Stimulated activated CD4-positive, alpha-beta T cell treated with anti-CD3 and anti-CD28 coated beads, TNF-alpha, amount 100 ng/mL, for 1 hour (primary cell): ENCODE results near the gene USP17L30.
"Not testable (repeated sequence)": the region's sequence is repeated elsewhere in the genome, so short reads cannot be mapped to it uniquely, and the experiment has no call there.

Experiments
- DNase-seq, 3 donors: peaks; one replicate each; pipeline ENCODE4 v3.0.0-alpha.2; 2020; ENCODE audit warnings: low read depth in 3 of 3, low spot score in 1 of 3

USP17L30 gene, protein sequence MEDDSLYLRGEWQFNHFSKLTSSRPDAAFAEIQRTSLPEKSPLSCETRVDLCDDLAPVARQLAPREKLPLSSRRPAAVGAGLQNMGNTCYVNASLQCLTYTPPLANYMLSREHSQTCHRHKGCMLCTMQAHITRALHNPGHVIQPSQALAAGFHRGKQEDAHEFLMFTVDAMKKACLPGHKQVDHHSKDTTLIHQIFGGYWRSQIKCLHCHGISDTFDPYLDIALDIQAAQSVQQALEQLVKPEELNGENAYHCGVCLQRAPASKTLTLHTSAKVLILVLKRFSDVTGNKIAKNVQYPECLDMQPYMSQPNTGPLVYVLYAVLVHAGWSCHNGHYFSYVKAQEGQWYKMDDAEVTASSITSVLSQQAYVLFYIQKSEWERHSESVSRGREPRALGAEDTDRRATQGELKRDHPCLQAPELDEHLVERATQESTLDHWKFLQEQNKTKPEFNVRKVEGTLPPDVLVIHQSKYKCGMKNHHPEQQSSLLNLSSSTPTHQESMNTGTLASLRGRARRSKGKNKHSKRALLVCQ

DNA sequence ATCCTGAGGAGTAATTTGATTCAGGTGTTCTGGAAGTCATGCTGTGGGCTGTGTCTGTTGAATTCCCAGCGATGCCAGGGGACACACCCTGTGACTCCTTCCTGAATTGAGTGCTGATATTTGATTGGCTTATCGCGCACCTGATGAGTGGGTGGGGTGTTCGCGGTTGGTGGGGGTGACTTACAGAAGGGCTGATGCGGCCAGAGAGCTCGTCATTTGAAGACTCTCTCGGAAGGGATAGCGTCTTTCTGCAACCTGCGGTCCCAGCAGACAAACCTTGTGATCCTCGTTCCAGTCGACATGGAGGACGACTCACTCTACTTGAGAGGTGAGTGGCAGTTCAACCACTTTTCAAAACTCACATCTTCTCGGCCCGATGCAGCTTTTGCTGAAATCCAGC lies at the start of gene USP17L30:
TSS of gene USP17L30 (plus strand) at position 301 of the 400 bp plus-strand sequence. CDS start at position 301, 0 bp downstream.
- DNase-seq, result not testable (repeated sequence)

DNA sequence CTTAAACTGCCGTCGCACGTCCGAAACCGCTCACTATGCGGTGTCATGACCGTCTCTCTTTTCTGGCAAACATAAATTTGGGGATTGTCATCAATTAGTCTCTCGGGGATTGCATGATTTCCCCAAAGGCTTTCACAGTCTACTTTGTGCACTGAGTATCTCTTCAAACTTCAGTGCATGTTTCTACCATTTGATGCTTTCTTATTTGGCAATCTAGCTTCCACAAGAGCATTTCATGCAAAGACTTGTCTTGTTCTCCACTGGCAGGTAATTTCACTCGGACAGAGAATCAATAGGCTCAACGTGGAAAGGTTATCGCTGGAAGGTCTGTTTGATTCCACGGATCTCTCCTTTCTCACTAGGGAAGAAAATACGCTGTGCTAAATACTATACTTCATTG lies 38.7 kb upstream of the USP17L30 start:
- DNase-seq, result not testable (repeated sequence)

GRCh38 chr4:9324865-9325264 lies 38.1 kb upstream of the USP17L30 start, which contains the start of gene USP17L24:
TSS of gene USP17L24 (plus strand) at chr4:9325165. CDS start at chr4:9325165, 0 bp downstream.
- not testable (repeated sequence) for DNase-seq

DNA sequence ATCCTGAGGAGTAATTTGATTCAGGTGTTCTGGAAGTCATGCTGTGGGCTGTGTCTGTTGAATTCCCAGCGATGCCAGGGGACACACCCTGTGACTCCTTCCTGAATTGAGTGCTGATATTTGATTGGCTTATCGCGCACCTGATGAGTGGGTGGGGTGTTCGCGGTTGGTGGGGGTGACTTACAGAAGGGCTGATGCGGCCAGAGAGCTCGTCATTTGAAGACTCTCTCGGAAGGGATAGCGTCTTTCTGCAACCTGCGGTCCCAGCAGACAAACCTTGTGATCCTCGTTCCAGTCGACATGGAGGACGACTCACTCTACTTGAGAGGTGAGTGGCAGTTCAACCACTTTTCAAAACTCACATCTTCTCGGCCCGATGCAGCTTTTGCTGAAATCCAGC lies 33.3 kb upstream of the USP17L30 start, which contains the start of gene USP17L25:
TSS of gene USP17L25 (plus strand) at position 301 of the 400 bp plus-strand sequence. CDS start at position 301, 0 bp downstream.
- DNase-seq, result not testable (repeated sequence)

- DNase-seq, result not testable (repeated sequence)
These were observed 28.6 kb upstream of the USP17L30 start, which contains the start of gene USP17L26 for GRCh38 chr4:9334358-9334757. TSS of gene USP17L26 (plus strand) at chr4:9334658. CDS start at chr4:9334658, 0 bp downstream.

- not testable (repeated sequence) for DNase-seq
These were observed 23.8 kb upstream of the USP17L30 start, which contains the start of gene USP17L5 for GRCh38 chr4:9339103-9339502. TSS of gene USP17L5 (plus strand) at chr4:9339403. CDS start at chr4:9339403, 0 bp downstream.

DNA sequence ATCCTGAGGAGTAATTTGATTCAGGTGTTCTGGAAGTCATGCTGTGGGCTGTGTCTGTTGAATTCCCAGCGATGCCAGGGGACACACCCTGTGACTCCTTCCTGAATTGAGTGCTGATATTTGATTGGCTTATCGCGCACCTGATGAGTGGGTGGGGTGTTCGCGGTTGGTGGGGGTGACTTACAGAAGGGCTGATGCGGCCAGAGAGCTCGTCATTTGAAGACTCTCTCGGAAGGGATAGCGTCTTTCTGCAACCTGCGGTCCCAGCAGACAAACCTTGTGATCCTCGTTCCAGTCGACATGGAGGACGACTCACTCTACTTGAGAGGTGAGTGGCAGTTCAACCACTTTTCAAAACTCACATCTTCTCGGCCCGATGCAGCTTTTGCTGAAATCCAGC lies 19.1 kb upstream of the USP17L30 start, which contains the start of gene USP17L27:
TSS of gene USP17L27 (plus strand) at position 301 of the 400 bp plus-strand sequence. CDS start at position 301, 0 bp downstream.
- not testable (repeated sequence) for DNase-seq

DNA sequence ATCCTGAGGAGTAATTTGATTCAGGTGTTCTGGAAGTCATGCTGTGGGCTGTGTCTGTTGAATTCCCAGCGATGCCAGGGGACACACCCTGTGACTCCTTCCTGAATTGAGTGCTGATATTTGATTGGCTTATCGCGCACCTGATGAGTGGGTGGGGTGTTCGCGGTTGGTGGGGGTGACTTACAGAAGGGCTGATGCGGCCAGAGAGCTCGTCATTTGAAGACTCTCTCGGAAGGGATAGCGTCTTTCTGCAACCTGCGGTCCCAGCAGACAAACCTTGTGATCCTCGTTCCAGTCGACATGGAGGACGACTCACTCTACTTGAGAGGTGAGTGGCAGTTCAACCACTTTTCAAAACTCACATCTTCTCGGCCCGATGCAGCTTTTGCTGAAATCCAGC lies 14.3 kb upstream of the USP17L30 start, which contains the start of gene USP17L28:
TSS of gene USP17L28 (plus strand) at position 301 of the 400 bp plus-strand sequence. CDS start at position 301, 0 bp downstream.
- not testable (repeated sequence) for DNase-seq

GRCh38 chr4:9350866-9351265 lies 12.1 kb upstream of the USP17L30 start:
- not testable (repeated sequence) for DNase-seq

- not testable (repeated sequence) for DNase-seq
These were observed 9.6 kb upstream of the USP17L30 start, which contains the start of gene USP17L29 for GRCh38 chr4:9353338-9353737. TSS of gene USP17L29 (plus strand) at chr4:9353638. CDS start at chr4:9353638, 0 bp downstream.

DNA sequence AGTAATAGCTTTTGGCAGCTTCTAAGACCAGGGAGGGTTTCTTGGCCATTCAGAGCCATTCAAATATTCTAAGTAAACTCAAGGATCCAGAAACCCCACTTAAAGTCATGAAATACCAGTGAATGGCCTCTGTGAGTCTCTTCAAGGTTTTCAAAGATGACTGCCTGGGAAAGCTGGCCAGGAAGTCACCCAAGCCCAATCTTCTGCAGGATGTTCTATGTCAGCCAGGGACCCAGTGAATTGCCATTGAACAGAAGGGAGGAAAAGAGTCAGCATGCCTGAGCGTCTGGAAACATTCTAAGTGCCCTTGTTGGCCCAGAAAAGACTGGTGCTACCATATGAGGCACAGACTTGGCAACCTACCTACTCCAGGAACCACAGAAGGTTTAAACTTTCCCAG lies 17.0 kb downstream of the USP17L30 start:
- DNase-seq, result not testable (repeated sequence)

DNA sequence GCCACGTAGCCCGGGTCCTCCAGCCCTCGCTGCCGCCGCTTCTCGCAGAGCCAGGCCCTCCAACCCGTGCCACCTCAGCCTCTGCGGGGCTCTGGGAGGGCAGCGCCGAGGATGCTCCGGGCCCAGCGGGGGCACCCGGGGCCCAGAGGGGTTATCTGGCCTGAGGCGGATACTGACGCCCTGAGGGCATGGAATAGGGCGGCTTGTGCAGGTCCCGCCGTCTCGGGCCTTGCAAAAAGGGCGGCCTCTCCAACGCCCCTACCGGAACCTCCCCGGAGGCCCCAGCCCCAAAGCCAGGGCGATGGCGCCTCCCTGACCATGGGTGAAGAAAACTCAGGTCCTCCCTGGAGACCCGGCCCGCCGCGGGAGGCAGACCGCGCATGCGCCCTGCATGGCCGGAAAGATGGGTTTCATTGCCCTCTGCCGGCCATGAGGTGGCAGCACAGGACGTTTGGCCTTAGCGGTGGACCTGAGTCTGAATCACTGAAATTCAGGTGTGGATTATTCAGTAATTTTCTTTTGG lies 18.1 kb downstream of the USP17L30 start:
- DNase-seq, result peak; percentile 1 to 28 (median 18)

DNA sequence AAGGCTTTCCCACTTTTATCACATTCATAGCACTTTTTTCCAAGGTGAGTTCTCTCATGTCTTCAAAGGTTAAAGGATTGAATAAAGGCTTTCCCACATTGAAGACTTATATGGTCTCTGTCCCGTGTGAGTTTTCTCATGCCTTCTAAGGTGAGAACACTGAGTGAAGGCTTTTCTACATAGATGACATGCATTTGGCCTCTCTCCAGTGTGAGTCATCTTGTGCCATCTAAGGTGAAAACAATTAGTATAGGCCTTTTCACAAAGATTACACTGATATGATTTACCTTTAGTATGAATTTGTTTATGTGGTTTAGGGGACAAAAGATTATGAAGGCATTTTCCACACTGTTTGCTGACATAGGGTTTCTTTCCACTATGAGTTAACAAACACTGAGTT lies 21.2 kb downstream of the USP17L30 start:
- DNase-seq, result no peak

DNA sequence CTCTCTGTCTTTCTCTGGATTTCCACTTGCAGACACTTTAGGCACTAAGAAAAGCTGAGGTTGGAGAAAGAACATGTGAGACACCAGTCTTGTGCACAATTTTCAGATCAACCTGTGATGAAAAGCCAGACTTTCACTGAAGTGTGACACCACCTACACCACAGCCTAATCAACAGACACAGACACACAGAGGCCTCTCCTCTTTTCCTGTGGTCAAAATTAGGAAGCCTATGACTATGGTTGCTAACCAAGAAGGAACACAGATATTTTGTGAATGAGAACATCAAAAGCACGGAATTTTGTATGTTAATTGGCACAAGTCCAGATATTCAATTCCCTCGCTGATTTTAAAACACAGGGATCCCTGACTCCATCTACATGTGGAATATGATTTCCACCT lies 26.1 kb downstream of the USP17L30 start:
- DNase-seq, result not testable (repeated sequence)

DNA sequence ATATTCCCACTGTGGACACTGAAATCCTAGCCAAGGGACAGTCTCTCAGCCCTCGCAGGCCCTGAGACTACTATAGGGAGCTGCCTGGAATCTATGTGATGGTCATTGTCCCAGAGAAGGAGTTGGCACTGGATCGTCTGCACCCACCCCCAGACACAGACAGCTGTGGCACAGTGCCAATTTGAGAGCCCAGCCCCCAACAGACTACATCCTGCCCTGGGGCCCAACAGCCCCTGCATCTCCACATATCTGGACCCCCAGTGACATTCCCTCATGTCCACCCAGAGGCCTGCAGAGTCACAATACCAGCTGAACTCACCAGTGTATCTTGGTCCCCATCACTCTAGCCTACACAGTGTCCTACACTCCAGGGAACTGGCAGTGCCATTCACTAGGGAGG lies 42.8 kb downstream of the USP17L30 start:
- not testable (repeated sequence) for DNase-seq

GRCh38 chr4:9406491-9406890 lies 43.6 kb downstream of the USP17L30 start:
- DNase-seq, result not testable (repeated sequence)

GRCh38 chr4:9409793-9410192 lies 46.9 kb downstream of the USP17L30 start:
- DNase-seq, result no peak
